SK-N-SH treated with all-trans-retinoic acid at 6 μM for 48 hours (cell line): Measurements from ENCODE around the gene ZGRF1.

Experiments
- BACH2 ChIP-seq: fragments of 250-450 bp; sonication (Bioruptor Pico); IDR thresholded peaks from 2 replicates; pipeline ENCODE4 v1.9.0; 2021; ENCODE audit warnings: mild to moderate bottlenecking, borderline replicate concordance
- TCF4 ChIP-seq: fragments of 250-450 bp; sonication (Bioruptor Pico); IDR thresholded peaks from 2 replicates; pipeline ENCODE4 v1.8.0; 2021; ENCODE audit warnings: mild to moderate bottlenecking, moderate library complexity, borderline replicate concordance
- TOX ChIP-seq: fragments of 250-450 bp; sonication (Bioruptor Pico); IDR thresholded peaks from 2 replicates; pipeline ENCODE4 v1.8.0; 2021; ENCODE audit warnings: mild to moderate bottlenecking, moderate library complexity, borderline replicate concordance
- ZNF8 ChIP-seq: fragments of 450-650 bp; formaldehyde crosslinking; IDR thresholded peaks from 2 replicates; pipeline ENCODE4 v1.5.0; 2020; ENCODE audit warnings: mild to moderate bottlenecking, moderate library complexity
- TF ChIP-seq, protein P1 (sequence below): fragments of 250-450 bp; sonication (Bioruptor Pico); IDR thresholded peaks from 2 replicates; pipeline ENCODE4 v1.8.0; 2020; ENCODE audit warnings: mild to moderate bottlenecking, moderate library complexity, borderline replicate concordance
- TF ChIP-seq, protein P2 (sequence below): fragments of 250-450 bp; sonication (Bioruptor Pico); IDR thresholded peaks from 2 replicates; pipeline ENCODE4 v1.8.0; 2021; ENCODE audit warnings: low read depth, mild to moderate bottlenecking, moderate library complexity, borderline replicate concordance

GRCh38 chr4:112532267-112532666 is 104.4 kb downstream of the ZGRF1 start:
- TF ChIP-seq TOX (CRISPR knock-in tag) (no peak), ZNF8 (CRISPR knock-in tag) (no peak), TCF4 (no peak), BACH2 (CRISPR knock-in tag) (no peak)
- TF ChIP-seq, protein P1, sequence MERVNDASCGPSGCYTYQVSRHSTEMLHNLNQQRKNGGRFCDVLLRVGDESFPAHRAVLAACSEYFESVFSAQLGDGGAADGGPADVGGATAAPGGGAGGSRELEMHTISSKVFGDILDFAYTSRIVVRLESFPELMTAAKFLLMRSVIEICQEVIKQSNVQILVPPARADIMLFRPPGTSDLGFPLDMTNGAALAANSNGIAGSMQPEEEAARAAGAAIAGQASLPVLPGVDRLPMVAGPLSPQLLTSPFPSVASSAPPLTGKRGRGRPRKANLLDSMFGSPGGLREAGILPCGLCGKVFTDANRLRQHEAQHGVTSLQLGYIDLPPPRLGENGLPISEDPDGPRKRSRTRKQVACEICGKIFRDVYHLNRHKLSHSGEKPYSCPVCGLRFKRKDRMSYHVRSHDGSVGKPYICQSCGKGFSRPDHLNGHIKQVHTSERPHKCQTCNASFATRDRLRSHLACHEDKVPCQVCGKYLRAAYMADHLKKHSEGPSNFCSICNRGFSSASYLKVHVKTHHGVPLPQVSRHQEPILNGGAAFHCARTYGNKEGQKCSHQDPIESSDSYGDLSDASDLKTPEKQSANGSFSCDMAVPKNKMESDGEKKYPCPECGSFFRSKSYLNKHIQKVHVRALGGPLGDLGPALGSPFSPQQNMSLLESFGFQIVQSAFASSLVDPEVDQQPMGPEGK (CRISPR knock-in tag) = no peak
- TF ChIP-seq, protein P2, sequence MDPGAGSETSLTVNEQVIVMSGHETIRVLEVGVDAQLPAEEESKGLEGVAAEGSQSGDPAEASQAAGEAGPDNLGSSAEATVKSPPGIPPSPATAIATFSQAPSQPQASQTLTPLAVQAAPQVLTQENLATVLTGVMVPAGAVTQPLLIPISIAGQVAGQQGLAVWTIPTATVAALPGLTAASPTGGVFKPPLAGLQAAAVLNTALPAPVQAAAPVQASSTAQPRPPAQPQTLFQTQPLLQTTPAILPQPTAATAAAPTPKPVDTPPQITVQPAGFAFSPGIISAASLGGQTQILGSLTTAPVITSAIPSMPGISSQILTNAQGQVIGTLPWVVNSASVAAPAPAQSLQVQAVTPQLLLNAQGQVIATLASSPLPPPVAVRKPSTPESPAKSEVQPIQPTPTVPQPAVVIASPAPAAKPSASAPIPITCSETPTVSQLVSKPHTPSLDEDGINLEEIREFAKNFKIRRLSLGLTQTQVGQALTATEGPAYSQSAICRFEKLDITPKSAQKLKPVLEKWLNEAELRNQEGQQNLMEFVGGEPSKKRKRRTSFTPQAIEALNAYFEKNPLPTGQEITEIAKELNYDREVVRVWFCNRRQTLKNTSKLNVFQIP (CRISPR knock-in tag) = no peak
